ENCODE data around the gene TSPAN3. TPM values are rescaled to one million over a fixed set of nuclear protein-coding genes. Genes with fewer than 3 reads are reported as not detected.

Gene TSPAN3
- total and polyA plus RNA-seq, 10 of the 15 experiments (the other 5 are each of a cell fraction or from before 2014, with no cell fraction given): 18.9 to 114 (median 57.2) TPM

DNA sequence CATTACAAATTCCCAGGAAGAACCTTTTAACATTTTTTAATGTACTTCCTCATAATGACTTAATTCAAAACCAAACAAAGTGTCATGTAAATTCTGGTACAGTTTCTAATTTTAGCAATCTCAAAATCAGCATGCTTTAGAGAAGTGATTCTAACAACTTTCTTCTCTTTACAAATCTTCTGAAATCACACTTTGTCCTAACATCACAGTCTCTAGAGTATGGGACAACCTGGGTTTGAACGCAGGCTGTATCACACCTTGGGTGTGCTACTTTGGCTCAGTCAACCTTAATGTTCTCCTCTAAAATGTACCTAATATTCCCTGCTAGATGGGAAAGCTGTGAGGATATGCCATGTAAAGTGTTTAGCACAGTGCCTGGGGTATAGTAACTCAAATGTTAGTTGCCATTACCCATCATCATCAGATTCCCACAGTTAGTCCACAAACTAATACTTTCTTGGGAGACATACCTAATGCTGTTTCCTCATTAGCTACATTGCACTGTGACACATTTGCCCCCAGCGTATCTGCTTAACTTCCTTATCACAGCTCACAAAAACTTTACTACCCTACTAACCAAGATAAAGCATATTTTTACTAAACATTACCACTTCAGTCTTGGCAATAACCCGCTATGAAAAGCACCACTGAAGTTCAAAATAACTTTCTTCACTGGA, 3.1 kb downstream of the TSPAN3 start (continued):
- TF ChIP-seq E4F1 (IDR thresholded peaks at IDR 0.05; ENCODE audit: borderline replicate concordance, partially characterized antibody) (no peak), RBBP5 (conservative IDR thresholded peaks at IDR 0.05) (no peak), ETV6 (conservative IDR thresholded peaks at IDR 0.05 in 1 of 2, IDR thresholded peaks at IDR 0.05 in 1 of 2; ENCODE audit: borderline replicate concordance in 1 of 2, low read depth in 1 of 2) (no peak), ZBED1 (IDR thresholded peaks at IDR 0.05; ENCODE audit: borderline replicate concordance) (no peak), CEBPZ (IDR thresholded peaks at IDR 0.05; ENCODE audit: low read depth, low read length) (no peak)
- TF ChIP-seq, protein P1, sequence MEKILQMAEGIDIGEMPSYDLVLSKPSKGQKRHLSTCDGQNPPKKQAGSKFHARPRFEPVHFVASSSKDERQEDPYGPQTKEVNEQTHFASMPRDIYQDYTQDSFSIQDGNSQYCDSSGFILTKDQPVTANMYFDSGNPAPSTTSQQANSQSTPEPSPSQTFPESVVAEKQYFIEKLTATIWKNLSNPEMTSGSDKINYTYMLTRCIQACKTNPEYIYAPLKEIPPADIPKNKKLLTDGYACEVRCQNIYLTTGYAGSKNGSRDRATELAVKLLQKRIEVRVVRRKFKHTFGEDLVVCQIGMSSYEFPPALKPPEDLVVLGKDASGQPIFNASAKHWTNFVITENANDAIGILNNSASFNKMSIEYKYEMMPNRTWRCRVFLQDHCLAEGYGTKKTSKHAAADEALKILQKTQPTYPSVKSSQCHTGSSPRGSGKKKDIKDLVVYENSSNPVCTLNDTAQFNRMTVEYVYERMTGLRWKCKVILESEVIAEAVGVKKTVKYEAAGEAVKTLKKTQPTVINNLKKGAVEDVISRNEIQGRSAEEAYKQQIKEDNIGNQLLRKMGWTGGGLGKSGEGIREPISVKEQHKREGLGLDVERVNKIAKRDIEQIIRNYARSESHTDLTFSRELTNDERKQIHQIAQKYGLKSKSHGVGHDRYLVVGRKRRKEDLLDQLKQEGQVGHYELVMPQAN (conservative IDR thresholded peaks at IDR 0.05): no peak
